Fibroblast of peridontal ligament (primary cell): ENCODE results near the gene ZBTB2.

Experiments
- DNase-seq: peaks from one replicate; pipeline ENCODE4 v3.0.0-alpha.2; 2010; ENCODE audit errors: extremely low read depth

Gene ZBTB2, protein sequence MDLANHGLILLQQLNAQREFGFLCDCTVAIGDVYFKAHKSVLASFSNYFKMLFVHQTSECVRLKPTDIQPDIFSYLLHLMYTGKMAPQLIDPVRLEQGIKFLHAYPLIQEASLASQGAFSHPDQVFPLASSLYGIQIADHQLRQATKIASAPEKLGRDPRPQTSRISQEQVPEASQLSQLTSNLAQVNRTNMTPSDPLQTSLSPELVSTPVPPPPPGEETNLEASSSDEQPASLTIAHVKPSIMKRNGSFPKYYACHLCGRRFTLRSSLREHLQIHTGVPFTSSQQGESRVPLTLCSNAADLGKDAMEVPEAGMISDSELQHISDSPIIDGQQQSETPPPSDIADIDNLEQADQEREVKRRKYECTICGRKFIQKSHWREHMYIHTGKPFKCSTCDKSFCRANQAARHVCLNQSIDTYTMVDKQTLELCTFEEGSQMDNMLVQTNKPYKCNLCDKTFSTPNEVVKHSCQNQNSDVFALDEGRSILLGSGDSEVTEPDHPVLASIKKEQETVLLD

DNA sequence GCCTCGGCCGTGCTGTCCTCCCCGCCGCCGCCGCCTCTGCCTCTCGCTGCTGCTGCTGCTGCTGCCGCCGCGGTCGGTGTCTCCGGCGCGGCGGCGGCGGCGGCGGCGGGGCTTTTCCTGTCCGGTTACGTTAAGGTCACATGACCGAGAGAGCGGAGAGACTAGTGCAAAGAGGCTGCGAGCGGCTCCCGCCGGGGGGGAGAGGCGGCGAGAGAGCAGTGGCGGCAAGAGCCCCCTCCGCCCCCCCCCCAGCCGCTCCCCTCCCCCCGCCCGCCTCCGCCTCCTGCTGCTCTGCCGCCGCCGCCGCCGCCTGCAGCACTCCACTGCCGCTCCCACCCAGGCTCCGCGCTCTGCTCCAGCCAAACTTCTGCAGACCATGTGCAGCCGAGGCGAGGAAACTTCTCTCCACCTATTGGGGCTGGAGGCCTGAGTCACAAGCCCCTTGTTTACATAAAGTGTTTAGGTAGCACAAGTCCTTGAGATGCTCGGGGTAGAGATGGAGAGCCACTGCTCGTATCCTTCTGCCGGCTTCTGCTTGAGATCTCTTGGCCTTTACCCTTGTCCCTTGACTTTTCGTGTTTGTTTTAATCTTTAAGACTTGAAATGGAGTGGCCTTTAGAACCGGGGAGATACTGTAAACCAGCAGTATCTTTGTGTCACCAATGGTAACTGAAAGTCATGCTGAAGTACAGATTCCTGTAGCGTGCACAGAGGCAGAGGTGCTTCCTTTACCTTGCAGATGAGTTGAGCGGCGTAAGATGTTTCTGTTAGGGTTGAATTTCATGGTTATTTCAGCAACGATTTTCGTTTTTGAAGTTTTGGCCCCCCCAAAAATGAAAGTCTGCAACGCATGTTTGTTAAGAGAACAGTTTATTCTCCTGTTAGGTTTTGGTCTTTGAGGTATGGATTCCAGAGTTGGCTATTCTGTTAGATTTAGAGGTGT, at the start of gene ZBTB2:
Gene ZBTB2, minus strand, starts transcription at position 89 of the 943 bp plus-strand sequence. CDS start 17,922 bp downstream, outside the sequence.
- DNase-seq = peak; percentile 70

GRCh38 chr6:151440930-151441329, 49.6 kb upstream of the ZBTB2 start:
- DNase-seq = peak; percentile 86

- DNase-seq = no peak
Measured at GRCh38 chr6:151440498-151440897, 49.1 kb upstream of the ZBTB2 start.

GRCh38 chr6:151437401-151437800, 46.0 kb upstream of the ZBTB2 start:
- peak; percentile 51 for DNase-seq

- peak; percentile 96 for DNase-seq
Measured at GRCh38 chr6:151436802-151437201, 45.4 kb upstream of the ZBTB2 start.

DNA sequence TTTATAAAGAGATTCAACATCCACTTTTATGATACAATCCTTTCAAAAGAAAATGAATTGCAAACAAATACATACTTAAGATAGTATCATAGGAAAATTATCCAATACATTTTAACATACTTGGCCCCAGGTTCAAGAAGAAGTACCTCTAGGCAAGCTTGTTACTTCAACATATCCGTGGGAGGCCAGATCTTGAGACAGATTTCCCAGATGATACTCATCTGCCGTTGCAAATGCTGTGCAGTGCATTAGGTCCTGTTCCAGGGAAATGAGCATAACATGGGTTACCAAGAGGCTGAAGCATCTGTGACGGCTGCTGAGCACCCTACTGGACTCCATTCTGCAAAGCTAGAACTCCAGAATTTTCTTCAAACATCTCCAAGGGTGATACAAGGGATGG, 44.9 kb upstream of the ZBTB2 start:
- no peak for DNase-seq

DNA sequence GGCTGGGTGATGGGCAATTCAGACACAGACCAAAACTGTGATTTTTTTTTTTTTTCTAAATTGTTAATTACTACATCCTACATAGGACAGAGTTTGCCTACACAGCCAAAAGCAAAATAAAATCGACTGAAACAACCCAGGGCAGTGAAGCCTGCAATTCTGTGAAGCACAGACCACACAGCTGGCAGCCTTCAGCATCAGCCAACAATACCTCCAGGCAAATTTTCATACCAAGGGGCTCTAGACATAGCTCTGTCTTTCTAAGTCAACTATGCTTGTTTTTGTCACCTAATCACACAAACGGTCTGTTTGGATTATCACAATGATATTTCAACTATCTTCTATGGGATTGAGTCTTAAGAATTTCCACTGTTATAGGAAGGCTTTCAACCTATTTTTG, 43.0 kb upstream of the ZBTB2 start:
- DNase-seq = no peak

- no peak for DNase-seq
Measured at GRCh38 chr6:151432651-151433050, 41.3 kb upstream of the ZBTB2 start.

GRCh38 chr6:151431337-151431736, 40.0 kb upstream of the ZBTB2 start:
- no peak for DNase-seq

- DNase-seq = no peak
Measured at GRCh38 chr6:151430886-151431285, 39.5 kb upstream of the ZBTB2 start.

GRCh38 chr6:151428093-151428735, 36.9 kb upstream of the ZBTB2 start:
- no peak for DNase-seq

DNA sequence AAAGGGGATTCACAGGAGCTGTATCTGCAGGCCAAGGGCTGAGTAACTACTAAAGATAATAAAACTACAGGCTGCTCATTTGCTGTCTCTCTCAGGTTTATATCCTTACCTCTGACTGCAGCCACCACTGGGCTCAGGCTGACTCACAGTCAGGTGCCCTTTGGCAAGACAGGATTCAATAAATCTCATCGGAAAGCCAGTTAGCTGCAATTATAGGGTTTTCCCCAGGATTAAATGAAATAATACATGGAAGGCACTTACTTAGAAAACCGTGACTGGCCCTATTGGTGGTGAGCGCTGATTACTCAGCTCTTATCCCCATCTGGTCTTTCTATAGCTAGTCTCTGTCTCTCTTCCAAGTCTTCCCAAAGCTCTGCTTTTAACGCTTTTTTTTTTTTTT, 34.2 kb upstream of the ZBTB2 start:
- no peak for DNase-seq

- DNase-seq = no peak
Measured at GRCh38 chr6:151422981-151423380, 31.6 kb upstream of the ZBTB2 start.

- DNase-seq = no peak
Measured at GRCh38 chr6:151417477-151417876, 26.1 kb upstream of the ZBTB2 start.

- no peak for DNase-seq
Measured at GRCh38 chr6:151414641-151415260, 23.4 kb upstream of the ZBTB2 start.

- DNase-seq = no peak
Measured at GRCh38 chr6:151413372-151414145, 22.2 kb upstream of the ZBTB2 start.

DNA sequence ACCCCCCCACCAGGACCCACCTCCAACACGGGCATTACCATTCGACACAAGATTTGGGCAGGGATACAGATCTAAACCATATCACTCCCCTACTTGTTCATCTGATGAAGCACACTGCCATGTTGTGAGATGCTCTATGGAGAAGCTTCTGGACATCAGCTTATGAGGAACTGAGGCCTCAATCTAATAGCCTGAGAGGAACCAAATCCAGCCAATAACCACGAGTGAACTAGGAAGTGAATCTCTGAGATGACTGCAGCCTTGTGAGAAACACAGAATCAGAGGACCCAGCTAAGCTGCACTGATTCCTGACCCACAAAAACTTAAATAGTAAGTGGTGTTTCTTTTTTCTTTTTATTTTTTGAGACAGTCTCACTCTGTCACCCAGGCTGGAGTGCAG, 21.6 kb upstream of the ZBTB2 start:
- no peak for DNase-seq

- no peak for DNase-seq
Measured at GRCh38 chr6:151409679-151410078, 18.3 kb upstream of the ZBTB2 start.

DNA sequence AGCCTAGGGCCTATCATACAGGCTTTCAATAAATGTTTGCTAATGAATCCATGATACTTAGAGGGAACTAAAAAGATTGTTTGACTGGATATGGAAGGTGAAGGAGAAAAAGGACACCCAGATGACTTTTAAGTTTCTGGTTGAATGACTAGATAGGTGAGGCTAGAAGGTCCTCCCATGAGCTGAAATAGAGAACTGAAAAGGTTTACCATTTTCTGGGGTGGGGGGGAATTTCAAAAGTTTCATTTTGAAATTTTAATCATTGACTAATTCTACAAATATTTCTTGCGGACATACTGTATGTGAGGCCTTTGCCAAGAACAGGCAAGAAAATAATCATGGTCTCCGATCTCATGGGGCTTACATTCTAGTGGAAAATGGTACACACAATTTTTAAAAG, 17.9 kb upstream of the ZBTB2 start:
- no peak for DNase-seq

GRCh38 chr6:151408858-151409257, 17.5 kb upstream of the ZBTB2 start:
- no peak for DNase-seq

DNA sequence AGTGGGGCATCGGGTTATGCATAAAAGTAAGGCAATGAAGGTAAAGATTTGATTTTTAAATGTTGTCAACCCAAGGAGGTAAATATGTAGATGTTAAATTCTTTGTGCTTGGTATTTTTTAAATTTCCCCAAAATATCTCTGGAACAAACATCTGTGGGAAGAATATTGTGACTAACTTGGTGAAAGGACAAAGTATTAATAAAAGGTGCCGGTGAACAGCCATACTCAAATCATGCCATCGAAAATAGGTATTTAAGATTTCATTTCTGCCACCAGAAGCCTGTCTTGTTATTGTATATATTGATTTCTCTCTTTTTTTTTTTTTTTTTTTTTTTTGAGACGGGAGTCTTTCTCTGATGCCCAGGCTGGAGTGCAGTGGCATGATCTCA, 12.6 kb upstream of the ZBTB2 start:
- DNase-seq = no peak
